ENCODE measurements around the gene DPH5. TPM values are rescaled to one million over a fixed set of nuclear protein-coding genes. Genes with fewer than 3 reads are reported as not detected.

DPH5 gene
- total and polyA plus RNA-seq, 12 donors = 26.3 to 44.3 (median 35.3) TPM

- H3K4me1 ChIP-seq = peaks cover 0 to 5% (median 0%) of the 10 kb centered on the region in 9 donors
- 90 to 94% methylated on average over 2 of the region's 2 CpGs for WGBS, 2 donors
- no peak overlapping the region for H3K4me3 ChIP-seq
- DNase-seq (no peak), ATAC-seq (no peak)
- intact Hi-C loops (cut with DNase I) = no loop called here
- H3K36me3 ChIP-seq = peaks cover 0 to 5% (median 0%) of the 10 kb centered on the region in 9 donors
- no peak for TF ChIP-seq CTCF (IDR thresholded peaks at IDR 0.05)
- H3K27ac ChIP-seq = no peak overlapping the region
- H3K9me3 ChIP-seq = no peaks in the 10 kb centered on the region
- no peaks in the 10 kb centered on the region for H3K27me3 ChIP-seq
These were observed 25.3 kb upstream of the DPH5 start for GRCh38 chr1:101050869-101051268.

GRCh38 chr1:101044749-101045148, 19.2 kb upstream of the DPH5 start:
- Histone ChIP-seq H3K36me3 (peaks cover 0 to 12% (median 0%) of the 10 kb centered on the region in 9 donors), H3K9me3 (peaks cover 0 to 20% (median 6%) of the 10 kb centered on the region in 11 donors), H3K4me3 (no peak overlapping the region), H3K27me3 (no peaks in the 10 kb centered on the region), H3K4me1 (peaks cover 0 to 13% (median 0%) of the 10 kb centered on the region in 9 donors), H3K27ac (no peak overlapping the region)
- intact Hi-C loops (cut with DNase I) = loop anchor here in 1 of 10 donors (5.0 kb wide), 1 partner anchor 193 kb away; the partner anchor contains the start of gene S1PR1
- ATAC-seq (no peak), DNase-seq (no peak)
- TF ChIP-seq CTCF (IDR thresholded peaks at IDR 0.05) = no peak

- Histone ChIP-seq H3K4me3 (no peak overlapping the region), H3K27ac (no peak overlapping the region), H3K36me3 (peaks cover 0 to 12% (median 0%) of the 10 kb centered on the region in 9 donors), H3K9me3 (peaks cover 0 to 20% (median 6%) of the 10 kb centered on the region in 11 donors), H3K27me3 (no peaks in the 10 kb centered on the region), H3K4me1 (peaks cover 0 to 13% (median 0%) of the 10 kb centered on the region in 9 donors)
- DNase-seq = no peak
- intact Hi-C loops (cut with DNase I) = loop anchor here in 1 of 10 donors (5.0 kb wide), 1 partner anchor 193 kb away; the partner anchor contains the start of gene S1PR1
- TF ChIP-seq CTCF (IDR thresholded peaks at IDR 0.05) = no peak
- no peak for ATAC-seq
These were observed 18.7 kb upstream of the DPH5 start for GRCh38 chr1:101044259-101044658.

GRCh38 chr1:101043776-101044175, 18.2 kb upstream of the DPH5 start:
- ATAC-seq = peak in 6 of 8 donors; percentile 50 to 85 (median 72)

More at GRCh38 chr1:101043776-101044175, 18.2 kb upstream of the DPH5 start:
- Histone ChIP-seq H3K27me3 (no peaks in the 10 kb centered on the region), H3K27ac (no peak overlapping the region), H3K4me1 (peaks cover 0 to 13% (median 0%) of the 10 kb centered on the region in 9 donors), H3K36me3 (peaks cover 0 to 12% (median 0%) of the 10 kb centered on the region in 9 donors), H3K9me3 (peaks cover 0 to 20% (median 6%) of the 10 kb centered on the region in 11 donors), H3K4me3 (no peak overlapping the region)
- WGBS, 2 donors = 56 to 57% methylated on average over 2 of the region's 2 CpGs
- intact Hi-C loops (cut with DNase I) = loop anchor here in 1 of 10 donors (5.0 kb wide), 1 partner anchor 194 kb away; the partner anchor contains the start of gene S1PR1
- DNase-seq = no peak
- TF ChIP-seq CTCF (IDR thresholded peaks at IDR 0.05) = peak in 7 of 9 donors; percentile 8 to 54 (median 27)

Data from heart right ventricle (tissue), 16 donors.